Mammary epithelial cell (primary cell): ENCODE results near the gene CCL8.

Source experiments
- EZH2 ChIP-seq: IDR thresholded peaks from 2 replicates; pipeline ENCODE4 v1.6.1; 2012; ENCODE audit warnings: low read length, inconsistent platforms, borderline replicate concordance
- TF ChIP-seq, protein P1 (sequence below), 2 donors: IDR thresholded peaks in 1 of 2; conservative IDR thresholded peaks in 1 of 2; 2 replicates each; pipeline ENCODE4 v1.5.1; 2011 to 2012; ENCODE audit warnings: inconsistent platforms in 2 of 2, low read length in 2 of 2, mild to moderate bottlenecking in 2 of 2, control low read depth in 1 of 2, low read depth in 1 of 2; ENCODE audit not compliant: insufficient read depth in 1 of 2; ENCODE audit errors: extremely low read depth in 1 of 2

DNA sequence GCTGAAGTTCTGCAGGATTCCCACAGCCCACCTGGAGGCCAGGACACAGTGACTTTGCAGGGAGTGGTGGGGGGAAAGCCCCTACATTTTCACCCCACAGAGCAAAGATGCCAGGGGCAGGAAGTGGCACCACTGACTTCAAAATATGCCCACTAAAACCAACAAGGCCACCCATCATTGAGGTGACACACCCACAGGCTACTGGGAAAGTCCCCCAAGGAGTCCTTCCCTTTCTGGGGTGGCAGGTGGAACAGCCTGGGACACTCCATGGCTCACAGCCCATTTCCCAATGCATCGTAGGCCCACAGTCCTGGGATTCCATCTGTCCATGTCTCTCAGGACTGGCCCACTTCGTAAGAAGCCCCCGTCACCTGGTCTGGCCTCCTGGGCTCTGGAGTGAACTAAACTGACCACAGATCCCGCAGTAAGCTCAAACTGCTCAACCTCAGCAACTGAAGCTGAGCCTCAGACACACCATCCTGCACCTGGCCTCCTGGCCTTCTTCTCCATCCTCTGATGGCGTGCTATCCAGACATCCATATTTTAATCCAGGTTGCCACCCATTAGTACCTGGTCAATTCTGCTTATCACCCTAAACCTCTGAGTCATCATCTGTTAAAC, 51.3 kb downstream of the CCL8 start:
- TF ChIP-seq, protein P1, sequence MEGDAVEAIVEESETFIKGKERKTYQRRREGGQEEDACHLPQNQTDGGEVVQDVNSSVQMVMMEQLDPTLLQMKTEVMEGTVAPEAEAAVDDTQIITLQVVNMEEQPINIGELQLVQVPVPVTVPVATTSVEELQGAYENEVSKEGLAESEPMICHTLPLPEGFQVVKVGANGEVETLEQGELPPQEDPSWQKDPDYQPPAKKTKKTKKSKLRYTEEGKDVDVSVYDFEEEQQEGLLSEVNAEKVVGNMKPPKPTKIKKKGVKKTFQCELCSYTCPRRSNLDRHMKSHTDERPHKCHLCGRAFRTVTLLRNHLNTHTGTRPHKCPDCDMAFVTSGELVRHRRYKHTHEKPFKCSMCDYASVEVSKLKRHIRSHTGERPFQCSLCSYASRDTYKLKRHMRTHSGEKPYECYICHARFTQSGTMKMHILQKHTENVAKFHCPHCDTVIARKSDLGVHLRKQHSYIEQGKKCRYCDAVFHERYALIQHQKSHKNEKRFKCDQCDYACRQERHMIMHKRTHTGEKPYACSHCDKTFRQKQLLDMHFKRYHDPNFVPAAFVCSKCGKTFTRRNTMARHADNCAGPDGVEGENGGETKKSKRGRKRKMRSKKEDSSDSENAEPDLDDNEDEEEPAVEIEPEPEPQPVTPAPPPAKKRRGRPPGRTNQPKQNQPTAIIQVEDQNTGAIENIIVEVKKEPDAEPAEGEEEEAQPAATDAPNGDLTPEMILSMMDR (conservative IDR thresholded peaks at IDR 0.05 in 1 of 2, IDR thresholded peaks at IDR 0.05 in 1 of 2; ENCODE audit: extremely low read depth in 1 of 2, insufficient read depth in 1 of 2, low read depth in 1 of 2, low read length in 2 of 2): no peak
- TF ChIP-seq EZH2: no peak
